ENCODE measurements around the gene CTDSPL. TPM values are rescaled to one million over a fixed set of nuclear protein-coding genes. Genes with fewer than 3 reads are reported as not detected.

The CTDSPL gene
- total RNA-seq, 1 experiment from 2014 or later = 7.7 TPM

- Histone ChIP-seq H3K4me1 (peaks cover 3% of the 10 kb centered on the region; the same call in 1 of the 2 replicates), H3K4me3 (no peak overlapping the region), H3K9me3 (replicated peaks) (no peaks in the 10 kb centered on the region), H3K27ac (no peak overlapping the region), H3K27me3 (no peaks in the 10 kb centered on the region), H3K36me3 (no peaks in the 10 kb centered on the region)
- no peak for DNase-seq
Observed at GRCh38 chr3:38001456-38002081, 139.9 kb downstream of the CTDSPL start.

GRCh38 chr3:38002291-38002876, 140.7 kb downstream of the CTDSPL start:
- DNase-seq = no peak
- no peaks in the 10 kb centered on the region for H3K36me3 ChIP-seq
- no peak overlapping the region for H3K27ac ChIP-seq
- H3K27me3 ChIP-seq = no peaks in the 10 kb centered on the region
- no peak overlapping the region for H3K4me3 ChIP-seq
- no peaks in the 10 kb centered on the region for H3K9me3 ChIP-seq (replicated peaks)
- H3K4me1 ChIP-seq = peaks cover 3% of the 10 kb centered on the region; the same call in 1 of the 2 replicates

- Histone ChIP-seq H3K27me3 (no peaks in the 10 kb centered on the region), H3K27ac (no peak overlapping the region), H3K4me3 (no peak overlapping the region), H3K4me1 (peaks cover 3% of the 10 kb centered on the region; the same call in 1 of the 2 replicates), H3K36me3 (no peaks in the 10 kb centered on the region), H3K9me3 (replicated peaks) (no peaks in the 10 kb centered on the region)
- DNase-seq = no peak
Observed at GRCh38 chr3:38002940-38003339, 141.3 kb downstream of the CTDSPL start.

- Histone ChIP-seq H3K4me1 (peaks cover 3% of the 10 kb centered on the region; the same call in 1 of the 2 replicates), H3K36me3 (no peaks in the 10 kb centered on the region), H3K9me3 (replicated peaks) (no peaks in the 10 kb centered on the region), H3K27me3 (no peaks in the 10 kb centered on the region), H3K27ac (no peak overlapping the region), H3K4me3 (no peak overlapping the region)
- peak; percentile 31 to 65 for DNase-seq
Observed at GRCh38 chr3:38003371-38003816, 141.7 kb downstream of the CTDSPL start.

- Histone ChIP-seq H3K4me1 (peaks cover 3% of the 10 kb centered on the region; the same call in 1 of the 2 replicates), H3K36me3 (no peaks in the 10 kb centered on the region), H3K4me3 (no peak overlapping the region), H3K27me3 (no peaks in the 10 kb centered on the region), H3K9me3 (replicated peaks) (no peaks in the 10 kb centered on the region), H3K27ac (no peak overlapping the region)
- DNase-seq = peak in 1 of 2 experiments; percentile 9
Observed at GRCh38 chr3:38003817-38004414, 142.2 kb downstream of the CTDSPL start.

- Histone ChIP-seq H3K36me3 (no peaks in the 10 kb centered on the region), H3K4me3 (no peak overlapping the region)
- DNase-seq = peak; percentile 63 to 78
Observed at GRCh38 chr3:38004415-38005075, 142.9 kb downstream of the CTDSPL start.

GRCh38 chr3:38005076-38006020, 143.7 kb downstream of the CTDSPL start:
- no peaks in the 10 kb centered on the region for H3K36me3 ChIP-seq
- no peaks in the 10 kb centered on the region for H3K9me3 ChIP-seq (replicated peaks)
- H3K4me3 ChIP-seq = no peak overlapping the region
- peaks cover 3% of the 10 kb centered on the region; the same call in 1 of the 2 replicates for H3K4me1 ChIP-seq
- H3K27ac ChIP-seq = no peak overlapping the region
- H3K27me3 ChIP-seq = no peaks in the 10 kb centered on the region
- peak; percentile 27 to 46 for DNase-seq

More at GRCh38 chr3:38004415-38005075, 142.9 kb downstream of the CTDSPL start:
- peaks cover 3% of the 10 kb centered on the region; the same call in 1 of the 2 replicates for H3K4me1 ChIP-seq
- H3K27ac ChIP-seq = no peak overlapping the region
- H3K9me3 ChIP-seq (replicated peaks) = no peaks in the 10 kb centered on the region
- H3K27me3 ChIP-seq = no peaks in the 10 kb centered on the region

- no peaks in the 10 kb centered on the region for H3K27me3 ChIP-seq
- H3K4me1 ChIP-seq = peaks cover 3% of the 10 kb centered on the region; the same call in 1 of the 2 replicates
- H3K9me3 ChIP-seq (replicated peaks) = no peaks in the 10 kb centered on the region
- no peak overlapping the region for H3K27ac ChIP-seq
- H3K36me3 ChIP-seq = no peaks in the 10 kb centered on the region
- H3K4me3 ChIP-seq = no peak overlapping the region
- no peak for DNase-seq
Observed at GRCh38 chr3:38006031-38006430, 144.4 kb downstream of the CTDSPL start.

GRCh38 chr3:38006445-38006995, 144.8 kb downstream of the CTDSPL start:
- Histone ChIP-seq H3K27me3 (no peaks in the 10 kb centered on the region), H3K9me3 (replicated peaks) (no peaks in the 10 kb centered on the region), H3K27ac (no peak overlapping the region), H3K4me3 (no peak overlapping the region), H3K36me3 (no peaks in the 10 kb centered on the region), H3K4me1 (peaks cover 3% of the 10 kb centered on the region; the same call in 1 of the 2 replicates)
- DNase-seq = no peak

- Histone ChIP-seq H3K4me3 (no peak overlapping the region), H3K27me3 (no peaks in the 10 kb centered on the region), H3K36me3 (no peaks in the 10 kb centered on the region), H3K27ac (no peak overlapping the region), H3K4me1 (peaks cover 3% of the 10 kb centered on the region; the same call in 1 of the 2 replicates), H3K9me3 (replicated peaks) (no peaks in the 10 kb centered on the region)
- DNase-seq = no peak
Observed at GRCh38 chr3:38007754-38008090, 146.0 kb downstream of the CTDSPL start.

GRCh38 chr3:38008191-38008701, 146.6 kb downstream of the CTDSPL start:
- peaks cover 3% of the 10 kb centered on the region; the same call in 1 of the 2 replicates for H3K4me1 ChIP-seq
- no peak for DNase-seq
- H3K27me3 ChIP-seq = no peaks in the 10 kb centered on the region
- no peaks in the 10 kb centered on the region for H3K9me3 ChIP-seq (replicated peaks)
- no peak overlapping the region for H3K27ac ChIP-seq
- H3K4me3 ChIP-seq = no peak overlapping the region
- no peaks in the 10 kb centered on the region for H3K36me3 ChIP-seq

GRCh38 chr3:38008971-38009580, 147.4 kb downstream of the CTDSPL start:
- Histone ChIP-seq H3K4me1 (peaks cover 3% of the 10 kb centered on the region; the same call in 1 of the 2 replicates), H3K4me3 (no peak overlapping the region), H3K27me3 (no peaks in the 10 kb centered on the region), H3K9me3 (replicated peaks) (no peaks in the 10 kb centered on the region), H3K27ac (no peak overlapping the region), H3K36me3 (no peaks in the 10 kb centered on the region)
- DNase-seq = no peak

GRCh38 chr3:38009807-38010591, 148.3 kb downstream of the CTDSPL start:
- Histone ChIP-seq H3K4me3 (no peak overlapping the region), H3K36me3 (no peaks in the 10 kb centered on the region)

More at GRCh38 chr3:38009807-38010591, 148.3 kb downstream of the CTDSPL start:
- no peaks in the 10 kb centered on the region for H3K9me3 ChIP-seq (replicated peaks)
- H3K4me1 ChIP-seq = no peaks in the 10 kb centered on the region
- DNase-seq = no peak
- no peaks in the 10 kb centered on the region for H3K27me3 ChIP-seq
- H3K27ac ChIP-seq = no peak overlapping the region
